ENCODE measurements around the gene AP3S1.
"Not testable (repeated sequence)": the region's sequence is repeated elsewhere in the genome, so short reads cannot be mapped to it uniquely, and the experiment has no call there.

Gene AP3S1

DNA sequence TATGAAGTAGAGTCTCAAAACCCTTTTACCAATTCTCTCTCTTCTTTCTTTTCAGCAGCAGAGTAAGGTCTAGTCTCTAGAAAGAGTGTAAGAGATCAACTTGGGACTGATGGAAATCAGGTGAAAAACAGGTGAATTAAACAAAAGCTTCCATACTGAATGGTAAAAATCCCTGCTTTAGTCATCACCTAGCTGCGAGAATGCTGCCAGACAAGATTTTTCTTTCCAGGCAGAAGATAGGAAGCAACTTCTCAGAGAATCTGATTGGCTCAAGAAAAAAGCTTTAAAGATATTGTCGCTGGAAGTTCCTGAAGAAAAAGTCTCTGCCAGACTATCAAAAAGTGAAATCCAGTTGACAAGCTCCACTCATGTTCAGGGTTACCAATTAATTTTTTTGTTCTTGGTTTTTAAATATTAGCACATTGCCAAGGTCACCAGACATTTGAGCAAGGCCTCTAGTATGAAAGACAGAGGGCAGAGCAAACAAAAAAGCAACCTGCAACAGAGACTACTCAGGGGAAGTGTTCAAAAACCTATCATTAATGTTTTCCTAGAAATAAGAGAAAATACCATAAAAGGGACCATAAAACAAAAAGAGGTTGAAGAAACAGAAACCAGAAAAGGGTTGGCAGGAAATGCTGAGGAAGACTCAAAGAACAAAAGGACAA lies 34.6 kb upstream of the AP3S1 start:
- H3K4me3 ChIP-seq (ENCODE audit: low read depth, low read length): no peak overlapping the region
- no peak for DNase-seq (ENCODE audit: low read depth)
- TF ChIP-seq, protein P1, sequence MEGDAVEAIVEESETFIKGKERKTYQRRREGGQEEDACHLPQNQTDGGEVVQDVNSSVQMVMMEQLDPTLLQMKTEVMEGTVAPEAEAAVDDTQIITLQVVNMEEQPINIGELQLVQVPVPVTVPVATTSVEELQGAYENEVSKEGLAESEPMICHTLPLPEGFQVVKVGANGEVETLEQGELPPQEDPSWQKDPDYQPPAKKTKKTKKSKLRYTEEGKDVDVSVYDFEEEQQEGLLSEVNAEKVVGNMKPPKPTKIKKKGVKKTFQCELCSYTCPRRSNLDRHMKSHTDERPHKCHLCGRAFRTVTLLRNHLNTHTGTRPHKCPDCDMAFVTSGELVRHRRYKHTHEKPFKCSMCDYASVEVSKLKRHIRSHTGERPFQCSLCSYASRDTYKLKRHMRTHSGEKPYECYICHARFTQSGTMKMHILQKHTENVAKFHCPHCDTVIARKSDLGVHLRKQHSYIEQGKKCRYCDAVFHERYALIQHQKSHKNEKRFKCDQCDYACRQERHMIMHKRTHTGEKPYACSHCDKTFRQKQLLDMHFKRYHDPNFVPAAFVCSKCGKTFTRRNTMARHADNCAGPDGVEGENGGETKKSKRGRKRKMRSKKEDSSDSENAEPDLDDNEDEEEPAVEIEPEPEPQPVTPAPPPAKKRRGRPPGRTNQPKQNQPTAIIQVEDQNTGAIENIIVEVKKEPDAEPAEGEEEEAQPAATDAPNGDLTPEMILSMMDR (IDR thresholded peaks at IDR 0.05; ENCODE audit: low read depth, low read length, missing control alignments): no peak

DNA sequence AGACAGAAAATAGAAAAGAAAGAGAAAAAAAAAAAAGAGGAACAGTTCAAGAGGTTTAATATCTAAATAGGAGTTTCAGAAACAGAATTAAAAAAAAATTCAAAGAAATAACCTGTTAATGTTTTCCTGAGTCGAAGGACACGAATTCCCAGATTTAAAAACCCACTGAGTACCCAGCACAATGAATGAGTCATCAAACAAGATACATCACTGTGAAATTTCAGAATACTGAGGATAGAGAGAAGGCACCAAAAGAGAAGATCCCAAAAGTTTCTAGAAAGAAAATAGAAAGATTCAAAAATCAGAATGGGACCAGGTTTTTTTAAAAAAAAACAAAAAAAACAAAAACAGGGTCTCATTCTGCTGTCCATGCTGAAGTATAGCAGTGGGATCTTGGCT lies 34.1 kb upstream of the AP3S1 start:
- no peak overlapping the region for H3K4me3 ChIP-seq (ENCODE audit: low read depth, low read length)
- TF ChIP-seq, protein P1 (IDR thresholded peaks at IDR 0.05; ENCODE audit: low read depth, low read length, missing control alignments): no peak
- no peak for DNase-seq (ENCODE audit: low read depth)

DNA sequence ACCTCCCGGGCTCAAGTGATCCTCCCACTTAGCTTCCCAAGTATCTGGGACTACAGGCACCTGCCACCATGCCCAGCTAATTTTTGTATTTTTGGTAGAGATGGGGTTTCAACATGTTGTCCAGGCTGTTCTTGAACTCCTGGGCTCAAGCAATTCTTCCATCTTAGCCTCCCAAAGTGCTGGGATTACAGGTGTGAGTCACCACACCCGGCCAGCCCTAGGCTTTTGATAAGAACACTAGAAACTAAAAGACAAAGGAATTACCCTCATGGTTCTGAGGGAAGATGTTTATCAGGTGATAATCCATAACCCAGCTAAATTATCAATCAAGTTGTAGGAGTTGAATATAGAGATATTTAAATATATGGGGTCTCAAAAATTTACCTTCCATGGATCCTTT lies 33.7 kb upstream of the AP3S1 start:
- not testable (repeated sequence) for DNase-seq (ENCODE audit: low read depth)

DNA sequence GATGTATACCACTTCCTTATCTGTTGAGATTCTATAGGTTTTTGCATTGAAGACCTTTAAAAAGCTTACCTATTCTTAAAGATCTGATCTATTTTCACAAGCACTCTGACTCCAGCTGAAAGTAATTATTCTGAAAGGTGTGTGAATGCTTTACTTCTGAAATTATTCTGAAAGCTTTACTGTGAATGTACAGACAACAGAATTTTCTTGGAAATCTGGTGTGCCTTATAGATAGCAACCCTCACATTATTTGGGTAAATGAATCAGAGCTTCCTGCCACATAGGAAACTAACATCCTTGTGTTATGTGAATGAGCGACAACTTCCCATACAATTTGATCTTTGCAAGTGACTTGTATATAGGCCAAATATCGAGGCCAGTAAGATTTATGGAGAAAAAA lies 31.8 kb upstream of the AP3S1 start:
- H3K4me3 ChIP-seq (ENCODE audit: low read depth, low read length): no peak overlapping the region
- TF ChIP-seq, protein P1 (IDR thresholded peaks at IDR 0.05; ENCODE audit: low read depth, low read length, missing control alignments): no peak
- DNase-seq (ENCODE audit: low read depth): no peak

More for the DNA sequence above, 33.7 kb upstream of the AP3S1 start:
- not testable (repeated sequence) for H3K4me3 ChIP-seq (ENCODE audit: low read depth, low read length)

DNA sequence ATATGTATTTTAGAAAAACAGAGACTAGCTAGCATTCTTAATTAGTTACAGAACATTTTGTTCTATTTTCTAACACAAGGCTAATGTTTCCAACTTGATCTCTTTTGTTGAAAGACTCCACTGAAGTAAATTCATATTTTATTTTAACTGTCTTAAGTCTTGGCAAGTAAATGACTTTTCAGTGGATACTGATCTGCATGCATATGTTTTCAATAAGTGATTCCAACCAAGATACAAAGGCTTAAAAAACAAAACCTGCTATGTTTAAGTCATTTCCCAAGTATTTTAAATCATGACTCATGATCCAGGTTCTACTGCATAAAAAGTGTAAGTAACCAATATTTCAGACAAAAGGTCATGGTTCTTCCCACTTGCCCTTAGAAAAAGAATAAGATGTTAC lies 31.0 kb upstream of the AP3S1 start:
- TF ChIP-seq, protein P1 (IDR thresholded peaks at IDR 0.05; ENCODE audit: low read depth, low read length, missing control alignments): no peak
- H3K4me3 ChIP-seq (ENCODE audit: low read depth, low read length): no peak overlapping the region
- DNase-seq (ENCODE audit: low read depth): no peak

DNA sequence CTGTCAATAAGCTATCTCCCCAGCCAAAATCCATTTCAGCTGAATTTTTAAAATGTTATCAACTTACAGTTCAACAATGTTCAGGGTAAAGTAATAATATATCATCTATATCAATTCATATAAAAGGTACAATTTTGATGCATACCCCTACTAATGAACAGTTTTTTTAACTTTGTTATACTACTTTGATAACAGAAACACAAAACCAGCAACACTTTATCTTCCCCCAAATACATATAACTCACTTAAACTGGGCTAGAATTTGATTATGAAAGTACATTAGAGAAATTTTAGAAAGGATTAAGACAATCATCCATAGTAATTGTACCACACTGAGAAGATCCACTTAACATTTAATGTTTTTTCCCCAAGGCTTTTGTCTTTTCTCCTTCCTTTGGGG lies 30.3 kb upstream of the AP3S1 start:
- TF ChIP-seq, protein P1 (IDR thresholded peaks at IDR 0.05; ENCODE audit: low read depth, low read length, missing control alignments): no peak
- no peak overlapping the region for H3K4me3 ChIP-seq (ENCODE audit: low read depth, low read length)
- no peak for DNase-seq (ENCODE audit: low read depth)

DNA sequence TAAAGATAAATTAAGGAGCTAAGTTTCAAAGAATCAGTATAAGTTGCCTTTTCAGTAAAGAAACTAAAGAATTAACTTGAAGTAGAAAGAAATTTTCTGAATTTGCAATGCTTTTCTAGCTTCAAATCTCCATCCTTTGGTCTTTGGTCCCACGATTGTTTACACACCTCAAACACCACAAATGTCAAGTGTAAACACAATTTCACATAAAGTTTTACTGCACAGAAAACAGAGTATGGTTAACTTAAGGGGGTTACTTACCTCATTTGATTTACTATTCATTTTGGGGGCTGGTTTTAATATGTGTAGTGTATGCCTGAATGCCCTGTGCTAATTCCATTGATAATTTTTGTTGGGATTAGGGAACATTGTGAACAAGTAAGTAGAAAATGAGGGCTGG lies 29.4 kb upstream of the AP3S1 start:
- no peak for DNase-seq (ENCODE audit: low read depth)
- TF ChIP-seq, protein P1 (IDR thresholded peaks at IDR 0.05; ENCODE audit: low read depth, low read length, missing control alignments): no peak
- no peak overlapping the region for H3K4me3 ChIP-seq (ENCODE audit: low read depth, low read length)
